GM03348 (cell line): ENCODE data around the gene FARP1.

ENCODE experiments used
- DNase-seq: peaks from one replicate; pipeline ENCODE4 v3.0.0; 2012; ENCODE audit warnings: low spot score

The FARP1 gene

DNA sequence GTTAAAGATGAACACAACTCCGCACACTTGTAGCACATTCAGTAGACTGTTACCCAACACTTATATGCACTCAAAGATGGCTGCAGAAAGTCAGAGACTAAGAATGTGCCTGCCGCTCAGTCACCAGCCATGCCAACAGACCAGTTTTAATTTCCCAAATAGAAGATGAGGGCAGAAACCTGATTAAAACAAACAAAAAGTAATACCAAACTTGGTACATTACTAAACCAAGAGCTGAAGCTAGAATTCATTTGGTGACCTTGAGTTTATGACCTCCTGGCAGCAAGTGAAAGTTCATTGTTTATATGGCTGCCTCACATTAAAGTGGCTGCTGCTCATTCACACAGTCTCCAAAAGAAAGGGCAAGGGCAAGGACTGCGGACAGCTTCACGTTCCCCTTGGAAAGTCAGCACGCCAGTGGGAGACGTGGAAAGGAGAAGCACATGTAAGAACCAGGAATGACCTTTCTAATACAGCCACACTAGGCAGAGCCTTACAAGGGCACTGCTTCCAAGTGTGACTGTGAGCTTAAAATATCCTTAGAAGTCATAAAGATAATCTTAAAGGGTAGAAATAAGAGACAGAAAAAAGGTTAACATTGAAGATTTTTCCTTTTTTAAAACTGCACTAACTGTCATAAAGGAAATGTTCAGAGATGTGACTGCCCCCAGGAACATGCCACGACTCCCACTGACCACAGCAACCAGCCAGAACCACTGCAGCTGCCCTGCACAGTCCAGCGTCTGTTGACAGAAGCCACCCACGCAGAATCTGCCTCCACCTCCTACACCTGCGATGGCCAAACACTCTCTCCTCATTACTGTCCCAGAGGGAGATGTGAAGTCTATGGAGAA, 360.5 kb downstream of the FARP1 start:
- DNase-seq: no peak

- no peak for DNase-seq
Measured at GRCh38 chr13:98504029-98504351, 361.1 kb downstream of the FARP1 start.

DNA sequence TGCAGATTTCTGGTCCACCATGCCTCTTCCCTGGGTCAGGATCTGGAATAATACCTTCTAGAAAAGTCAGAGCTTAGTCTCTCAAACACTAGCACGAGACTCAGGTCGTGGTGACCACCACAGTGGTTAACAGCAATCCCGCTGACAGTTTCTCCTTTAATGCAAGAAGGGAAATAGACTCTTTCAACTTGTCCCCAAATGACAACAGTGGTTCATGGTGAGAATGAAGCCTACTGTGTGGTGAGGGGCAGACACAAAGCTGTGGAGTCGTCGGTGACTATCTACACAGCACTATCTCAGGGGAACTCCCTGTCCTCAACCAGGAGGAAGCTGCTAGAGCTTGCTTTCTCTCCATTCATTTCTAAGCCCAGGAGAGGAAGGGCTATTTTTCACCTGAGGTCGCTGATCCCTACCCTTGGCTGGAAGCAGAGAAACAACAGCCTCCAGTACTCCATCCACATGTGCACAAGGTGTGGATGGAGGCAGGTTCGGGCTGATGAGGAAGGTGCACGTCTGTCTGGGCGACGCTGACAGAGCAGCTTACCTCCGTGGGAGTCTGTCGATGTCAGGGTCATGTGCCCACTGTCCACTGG, 361.6 kb downstream of the FARP1 start:
- DNase-seq: no peak
